KMS-11 (cell line): ENCODE measurements around the gene USP48.

Source experiments
- H2AFZ ChIP-seq: fragments of 200-600 bp; sonication (generic); 2 replicates; pipeline ENCODE4 v1.6.1; 2016; ENCODE audit warnings: antibody characterized with exemption, mixed run types, low read depth
- H3K27ac ChIP-seq: fragments of 200-600 bp; sonication (generic); 2 replicates; pipeline ENCODE4 v1.6.1; 2016; ENCODE audit warnings: mild to moderate bottlenecking, mixed run types
- H3K27me3 ChIP-seq: fragments of 200-600 bp; sonication (generic); 2 replicates; pipeline ENCODE4 v1.6.1; 2017; ENCODE audit warnings: mild to moderate bottlenecking, low read depth, mixed run types, moderate library complexity; ENCODE audit not compliant: insufficient read depth
- H3K36me3 ChIP-seq: fragments of 200-600 bp; sonication (generic); 2 replicates; pipeline ENCODE4 v1.6.1; 2017; ENCODE audit warnings: mild to moderate bottlenecking, mixed run types; ENCODE audit not compliant: insufficient read depth
- H3K4me1 ChIP-seq: fragments of 200-600 bp; sonication (generic); 2 replicates; pipeline ENCODE4 v1.6.1; 2016; ENCODE audit warnings: mild to moderate bottlenecking, low read depth, mixed run types; ENCODE audit not compliant: poor library complexity, severe bottlenecking
- H3K4me2 ChIP-seq: fragments of 200-600 bp; sonication (generic); 2 replicates; pipeline ENCODE4 v1.7.0; 2016; ENCODE audit warnings: mild to moderate bottlenecking, mixed run types
- H3K4me3 ChIP-seq: fragments of 200-600 bp; sonication (generic); IDR thresholded peaks from 2 replicates; pipeline ENCODE4 v1.6.1; 2017; ENCODE audit warnings: low read depth, low read length, mixed read lengths; ENCODE audit not compliant: insufficient read depth
- H3K79me2 ChIP-seq: fragments of 200-600 bp; sonication (generic); 2 replicates; pipeline ENCODE4 v1.6.1; 2016; ENCODE audit warnings: low read depth, mixed run types; ENCODE audit not compliant: insufficient read depth
- H3K9ac ChIP-seq: fragments of 200-600 bp; sonication (generic); 2 replicates; pipeline ENCODE4 v1.6.1; 2016; ENCODE audit warnings: mild to moderate bottlenecking, mixed run types
- H4K20me1 ChIP-seq: fragments of 200-600 bp; sonication (generic); 2 replicates; pipeline ENCODE4 v1.6.1; 2016; ENCODE audit warnings: mild to moderate bottlenecking, mixed run types; ENCODE audit not compliant: insufficient read depth
- TF ChIP-seq, protein P1 (sequence below): fragments of 200-600 bp; sonication (generic); conservative IDR thresholded peaks from 2 replicates; pipeline ENCODE4 v1.6.1; 2017; ENCODE audit warnings: low read depth, mild to moderate bottlenecking, antibody characterized with exemption, low read length, moderate library complexity, mixed read lengths

USP48 gene

DNA sequence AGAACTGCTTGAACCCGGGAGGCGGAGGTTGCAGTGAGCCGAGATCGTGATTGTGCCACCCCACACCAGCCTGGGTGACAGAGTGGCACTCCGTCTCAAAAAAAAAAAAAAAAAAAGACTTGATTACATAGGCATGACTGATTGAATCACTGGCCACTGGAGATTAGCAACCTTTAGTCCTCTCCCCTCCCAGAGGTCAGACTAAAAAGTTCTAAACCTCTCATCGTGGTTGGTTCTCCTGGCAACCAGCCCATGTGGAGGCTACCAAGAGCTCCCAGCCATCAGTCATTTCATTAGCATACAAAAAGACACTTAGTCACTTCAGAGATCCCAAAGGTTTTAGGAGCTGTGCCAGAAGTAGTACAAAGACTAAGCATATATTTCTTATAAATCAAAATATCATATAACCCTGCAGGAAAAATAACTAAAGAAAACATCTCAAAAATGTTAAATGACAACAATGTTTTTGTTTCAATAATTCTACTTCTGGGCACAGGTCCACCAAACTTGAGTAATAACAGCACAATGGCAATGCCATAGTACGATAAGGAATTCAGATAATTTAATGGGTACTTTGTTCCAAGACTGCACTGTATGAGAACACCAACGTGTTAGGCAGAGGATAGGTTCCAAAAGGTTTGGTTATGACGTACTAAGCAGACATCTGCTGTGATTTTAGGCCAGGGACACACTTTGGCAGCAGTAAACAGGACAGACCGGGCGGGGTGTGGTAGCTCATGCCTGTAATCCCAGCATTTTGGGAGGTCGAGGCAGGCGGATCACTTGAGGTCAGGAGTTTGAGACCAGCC lies 18.1 kb downstream of the USP48 start:
- Histone ChIP-seq H4K20me1 (0 out of 2 replicates have a peak, but pooled peaks cover 2% of the 10 kb centered on the region), H3K27ac (no peak overlapping the region), H3K27me3 (no peaks in the 10 kb centered on the region), H3K4me3 (no peak overlapping the region), H3K36me3 (no peaks in the 10 kb centered on the region), H3K4me1 (peaks cover 30% of the 10 kb centered on the region), H2AFZ (no peak overlapping the region), H3K9ac (no peak overlapping the region), H3K79me2 (peaks cover 94% of the 10 kb centered on the region), H3K4me2 (no peak overlapping the region)
- TF ChIP-seq, protein P1, sequence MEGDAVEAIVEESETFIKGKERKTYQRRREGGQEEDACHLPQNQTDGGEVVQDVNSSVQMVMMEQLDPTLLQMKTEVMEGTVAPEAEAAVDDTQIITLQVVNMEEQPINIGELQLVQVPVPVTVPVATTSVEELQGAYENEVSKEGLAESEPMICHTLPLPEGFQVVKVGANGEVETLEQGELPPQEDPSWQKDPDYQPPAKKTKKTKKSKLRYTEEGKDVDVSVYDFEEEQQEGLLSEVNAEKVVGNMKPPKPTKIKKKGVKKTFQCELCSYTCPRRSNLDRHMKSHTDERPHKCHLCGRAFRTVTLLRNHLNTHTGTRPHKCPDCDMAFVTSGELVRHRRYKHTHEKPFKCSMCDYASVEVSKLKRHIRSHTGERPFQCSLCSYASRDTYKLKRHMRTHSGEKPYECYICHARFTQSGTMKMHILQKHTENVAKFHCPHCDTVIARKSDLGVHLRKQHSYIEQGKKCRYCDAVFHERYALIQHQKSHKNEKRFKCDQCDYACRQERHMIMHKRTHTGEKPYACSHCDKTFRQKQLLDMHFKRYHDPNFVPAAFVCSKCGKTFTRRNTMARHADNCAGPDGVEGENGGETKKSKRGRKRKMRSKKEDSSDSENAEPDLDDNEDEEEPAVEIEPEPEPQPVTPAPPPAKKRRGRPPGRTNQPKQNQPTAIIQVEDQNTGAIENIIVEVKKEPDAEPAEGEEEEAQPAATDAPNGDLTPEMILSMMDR = no peak

GRCh38 chr1:21763694-21764419 lies 19.1 kb downstream of the USP48 start:
- Histone ChIP-seq H3K27ac (no peak overlapping the region), H3K4me2 (no peak overlapping the region), H3K4me1 (peaks cover 28% of the 10 kb centered on the region), H3K27me3 (no peaks in the 10 kb centered on the region), H2AFZ (no peak overlapping the region), H3K36me3 (no peaks in the 10 kb centered on the region), H3K4me3 (no peak overlapping the region), H3K79me2 (peaks cover 94% of the 10 kb centered on the region), H4K20me1 (0 out of 2 replicates have a peak, but pooled peaks cover 8% of the 10 kb centered on the region), H3K9ac (no peak overlapping the region)
- TF ChIP-seq, protein P1 = no peak

GRCh38 chr1:21763236-21763635 lies 19.7 kb downstream of the USP48 start:
- Histone ChIP-seq H4K20me1 (0 out of 2 replicates have a peak, but pooled peaks cover 8% of the 10 kb centered on the region), H3K79me2 (peaks cover 95% of the 10 kb centered on the region), H3K4me3 (no peak overlapping the region), H2AFZ (no peak overlapping the region), H3K9ac (no peak overlapping the region), H3K36me3 (no peaks in the 10 kb centered on the region), H3K27me3 (no peaks in the 10 kb centered on the region), H3K27ac (no peak overlapping the region), H3K4me1 (peaks cover 21% of the 10 kb centered on the region), H3K4me2 (no peak overlapping the region)
- TF ChIP-seq, protein P1 = no peak

- H3K4me3 ChIP-seq = no peak overlapping the region
- H3K9ac ChIP-seq = no peak overlapping the region
- H2AFZ ChIP-seq = no peak overlapping the region
- no peaks in the 10 kb centered on the region for H3K36me3 ChIP-seq
- H3K79me2 ChIP-seq = peaks cover 83% of the 10 kb centered on the region
- no peak overlapping the region for H3K27ac ChIP-seq
- H4K20me1 ChIP-seq = 0 out of 2 replicates have a peak, but pooled peaks cover 8% of the 10 kb centered on the region
- no peaks in the 10 kb centered on the region for H3K27me3 ChIP-seq
- peaks cover 19% of the 10 kb centered on the region for H3K4me1 ChIP-seq
- H3K4me2 ChIP-seq = no peak overlapping the region
- TF ChIP-seq, protein P1 = no peak
Observed at GRCh38 chr1:21762022-21762404, 20.9 kb downstream of the USP48 start.
